ENCODE data around the gene TMEM18. TPM values are rescaled to one million over a fixed set of nuclear protein-coding genes. Genes with fewer than 3 reads are reported as not detected.

Gene TMEM18
- total RNA-seq, 1 donor from 2014 or later = 17.4 TPM

- DNase-seq = no peak
These were observed 4.7 kb downstream of the TMEM18 start for GRCh38 chr2:672606-672905.

DNA sequence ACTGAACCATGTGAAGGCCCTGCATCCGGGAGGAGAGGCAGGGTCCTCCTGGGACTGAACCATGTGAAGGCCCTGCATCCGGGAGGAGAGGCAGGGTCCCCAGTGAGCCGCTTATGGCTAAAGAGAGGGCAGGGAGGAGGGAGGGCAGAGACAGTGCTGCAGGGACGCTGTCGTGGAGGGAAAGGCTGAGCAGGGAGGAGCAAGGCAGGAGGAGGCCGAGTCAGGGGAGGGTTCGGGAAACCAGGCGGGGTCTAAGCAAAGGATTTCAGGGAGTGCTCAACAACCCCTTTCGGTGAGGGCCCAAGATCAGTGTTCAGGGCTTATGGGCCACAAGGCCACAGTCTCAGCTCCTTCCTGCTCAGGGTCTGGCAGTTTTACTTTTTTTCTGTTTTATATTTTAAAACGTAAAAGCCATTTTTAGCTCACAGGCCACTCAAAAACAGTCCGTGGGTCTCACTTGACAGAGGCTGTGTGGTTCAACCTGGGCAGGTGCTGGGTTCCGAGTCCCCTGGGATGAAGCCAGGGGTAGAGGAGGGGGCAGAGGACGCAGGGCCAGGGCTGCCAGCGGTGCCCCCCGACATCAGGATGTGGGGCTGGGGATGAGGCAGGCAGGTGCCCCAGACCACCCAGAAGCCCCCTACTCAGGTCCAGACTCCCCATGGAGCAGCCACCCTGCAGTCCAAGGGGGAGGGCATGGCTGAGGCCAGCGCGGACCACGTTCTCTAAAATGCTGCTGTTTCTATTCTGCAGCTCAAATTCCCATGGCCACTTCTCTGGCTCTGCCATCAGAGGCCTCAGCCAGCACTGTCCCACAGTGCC is 5.2 kb downstream of the TMEM18 start:
- no peak for DNase-seq

DNA sequence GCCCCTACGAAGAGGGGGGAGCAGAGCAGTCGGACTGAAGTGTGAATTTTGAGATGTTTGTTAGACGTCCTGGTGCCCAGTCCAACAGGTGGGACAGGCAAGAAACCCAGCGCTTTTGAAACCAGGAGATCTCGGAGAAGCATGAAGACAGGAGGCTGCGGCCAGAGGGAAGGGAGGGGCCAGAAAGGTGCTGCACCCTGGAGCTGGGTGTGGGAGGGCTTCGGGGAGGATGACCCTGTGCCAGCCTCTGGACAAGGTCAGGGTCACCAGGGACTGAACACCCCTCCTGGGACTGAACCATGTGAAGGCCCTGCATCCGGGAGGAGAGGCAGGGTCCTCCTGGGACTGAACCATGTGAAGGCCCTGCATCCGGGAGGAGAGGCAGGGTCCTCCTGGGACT is 6.1 kb downstream of the TMEM18 start:
- DNase-seq = no peak

DNA sequence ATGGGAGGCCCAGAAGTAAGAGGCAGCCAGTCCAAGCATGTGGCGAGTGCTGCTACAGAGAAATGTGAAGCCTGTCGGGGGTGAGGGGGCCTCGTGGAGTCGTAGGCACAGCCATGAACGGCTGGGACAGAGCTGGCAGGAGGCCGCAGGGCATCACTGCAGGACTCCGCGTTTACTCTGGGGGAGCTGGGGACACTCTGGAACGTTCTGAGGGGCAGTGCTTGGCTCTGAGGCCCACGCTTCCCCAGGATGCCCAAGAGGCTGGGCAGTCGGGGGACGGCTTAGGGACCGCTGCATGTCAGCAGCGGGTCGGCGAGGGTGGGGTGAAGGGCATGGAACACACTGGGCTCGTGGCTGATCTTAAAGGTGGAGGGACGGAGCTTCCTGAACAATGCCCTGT is 6.6 kb downstream of the TMEM18 start:
- no peak for DNase-seq

GRCh38 chr2:669323-669722 is 7.9 kb downstream of the TMEM18 start:
- no peak for DNase-seq

GRCh38 chr2:668000-668398 is 9.2 kb downstream of the TMEM18 start:
- no peak for DNase-seq

DNA sequence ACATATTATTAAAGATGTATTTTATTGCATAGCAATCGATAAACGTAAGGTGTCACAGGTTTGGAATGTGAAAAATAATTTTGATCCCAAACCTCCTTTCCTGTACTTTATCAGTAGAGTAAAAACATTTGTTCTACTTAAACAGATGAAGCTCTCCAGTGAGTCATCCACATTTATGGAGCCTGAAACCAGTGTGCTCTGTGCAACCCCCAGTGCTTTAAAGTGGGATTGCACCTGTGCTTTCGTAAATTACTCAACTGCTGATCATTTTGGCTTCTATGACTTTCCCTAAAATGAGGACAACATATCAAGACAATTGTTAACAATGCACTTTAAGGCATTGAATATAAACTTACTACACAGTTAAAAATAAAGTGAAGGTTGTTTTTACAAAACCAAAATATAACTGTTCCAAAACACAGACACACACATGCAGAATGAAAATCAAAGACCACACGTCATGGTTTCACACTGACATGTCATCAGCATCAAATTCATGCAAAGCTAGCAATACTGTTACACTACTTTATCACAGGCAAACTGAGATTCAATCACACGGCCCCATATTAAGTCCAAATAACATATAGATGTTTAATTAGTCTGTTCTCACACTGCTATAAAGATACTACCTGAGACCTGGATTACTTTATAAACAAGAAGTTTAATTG is 9.7 kb downstream of the TMEM18 start:
- no peak for DNase-seq

DNA sequence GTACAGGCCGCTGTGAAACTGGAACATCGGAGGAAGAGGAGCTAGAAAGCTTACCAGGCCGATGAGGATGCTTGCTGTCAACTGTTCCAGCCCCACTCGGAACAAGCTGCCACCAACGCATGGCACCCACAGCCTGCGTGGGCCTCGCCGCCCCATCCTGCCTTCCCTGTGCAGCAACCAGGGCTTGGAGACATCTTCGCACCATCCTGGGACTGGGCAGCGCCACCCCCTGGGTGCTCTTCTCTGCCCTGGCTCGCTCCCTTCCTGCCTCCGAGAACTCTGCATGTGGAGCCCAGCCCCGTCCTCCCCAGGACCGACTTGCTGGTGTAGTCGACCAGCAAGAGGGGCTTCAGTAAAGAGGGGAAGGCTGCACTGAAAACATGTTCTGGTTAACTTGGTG is 10.8 kb downstream of the TMEM18 start:
- DNase-seq = no peak

GRCh38 chr2:665340-666073 is 11.7 kb downstream of the TMEM18 start:
- DNase-seq = no peak

DNA sequence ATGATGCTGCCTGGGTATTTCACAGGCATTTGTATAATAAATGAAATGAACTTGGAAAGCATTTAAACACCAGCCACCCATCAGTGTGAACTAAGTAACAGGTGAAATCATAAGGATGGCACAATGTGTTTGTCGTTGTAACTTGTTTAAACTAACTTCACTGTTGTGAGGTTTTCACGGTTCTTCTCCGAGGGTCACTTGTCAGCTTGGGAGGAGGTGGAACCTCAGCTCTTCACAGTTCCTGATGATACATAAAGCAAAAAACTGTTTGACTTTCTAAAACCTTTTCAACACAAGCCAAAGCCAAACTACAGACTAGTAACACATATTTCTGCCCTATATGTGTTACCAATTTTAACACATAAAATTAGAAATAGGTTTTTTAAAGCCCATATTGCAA is 13.1 kb downstream of the TMEM18 start:
- no peak for DNase-seq

GRCh38 chr2:663221-663620 is 14.0 kb downstream of the TMEM18 start:
- DNase-seq = no peak

GRCh38 chr2:661360-661635 is 15.9 kb downstream of the TMEM18 start:
- no peak for DNase-seq

DNA sequence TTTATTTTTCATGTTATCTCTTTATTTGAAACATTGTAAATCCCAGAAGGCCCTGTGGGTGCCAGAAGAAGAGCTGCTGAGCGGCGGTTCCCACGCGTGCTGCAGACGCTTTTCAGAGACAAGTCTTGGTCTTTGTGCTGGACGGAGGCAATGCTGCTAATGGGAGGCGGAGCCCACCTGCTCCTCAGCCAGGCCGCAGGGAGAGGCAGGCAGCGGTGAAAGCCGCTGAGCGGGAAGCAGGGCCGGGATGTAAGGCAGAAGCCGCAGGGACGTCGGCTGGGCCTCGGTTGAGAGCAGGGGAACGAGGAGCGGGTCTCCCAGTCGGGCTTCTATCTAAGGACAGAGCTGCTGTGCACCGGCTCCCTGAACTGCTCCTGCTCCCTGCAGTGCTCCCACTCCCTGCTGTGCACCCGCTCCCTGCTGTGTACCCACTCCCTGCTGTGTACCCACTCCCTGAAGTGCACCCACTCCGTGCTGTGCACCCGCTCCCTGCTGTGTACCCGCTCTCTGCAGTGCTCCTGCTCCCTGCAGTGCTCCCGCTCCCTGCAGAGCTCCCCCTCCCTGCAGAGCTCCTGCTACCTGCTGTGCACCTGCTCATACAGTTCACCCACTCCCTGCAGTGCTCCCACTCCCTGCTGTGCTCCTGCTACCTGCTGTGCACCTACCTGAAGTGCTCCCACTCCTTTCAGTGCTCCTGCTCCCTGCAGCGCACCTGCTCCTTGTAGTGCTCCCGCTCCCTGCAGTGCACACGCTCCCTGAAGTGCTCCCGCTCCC is 16.4 kb downstream of the TMEM18 start:
- DNase-seq = no peak

DNA sequence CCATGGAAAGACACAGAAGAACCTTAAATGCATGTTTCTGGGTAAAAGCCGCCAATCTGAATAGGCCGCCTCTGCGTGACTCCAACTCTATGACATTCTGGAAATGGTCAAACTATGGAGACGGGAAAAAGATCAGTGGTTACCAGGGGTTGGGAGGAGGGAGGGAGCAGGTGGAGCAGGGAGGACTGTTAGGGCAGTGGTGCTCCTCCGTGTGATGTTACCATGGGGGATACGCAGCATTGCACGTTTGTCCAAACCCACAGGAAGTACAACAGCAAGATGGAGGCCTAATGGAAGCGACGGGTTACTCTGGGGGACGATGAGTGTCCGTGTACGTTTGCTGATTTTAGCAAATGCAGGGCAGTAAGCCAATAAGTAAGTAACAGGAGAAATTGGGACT is 17.2 kb downstream of the TMEM18 start:
- DNase-seq = no peak

DNA sequence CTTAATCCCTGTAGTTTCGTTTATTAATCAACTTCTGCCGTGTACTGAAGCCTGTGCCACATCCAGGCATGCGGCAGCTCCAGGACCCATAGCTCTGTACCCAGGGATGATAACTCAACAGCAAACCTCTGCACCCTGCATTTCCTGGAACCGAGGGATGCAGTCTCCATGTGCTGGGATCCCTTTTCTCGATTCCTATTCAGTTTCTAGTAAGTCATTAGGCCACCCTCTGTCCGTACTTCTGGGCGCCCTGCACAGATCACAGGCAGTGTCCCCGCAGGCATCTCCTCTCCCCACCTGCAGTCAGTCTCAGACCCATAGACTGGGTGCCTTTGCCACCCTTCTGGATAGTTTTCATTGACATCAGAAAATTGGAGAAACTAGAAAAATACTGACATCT is 18.8 kb downstream of the TMEM18 start:
- DNase-seq = no peak

DNA sequence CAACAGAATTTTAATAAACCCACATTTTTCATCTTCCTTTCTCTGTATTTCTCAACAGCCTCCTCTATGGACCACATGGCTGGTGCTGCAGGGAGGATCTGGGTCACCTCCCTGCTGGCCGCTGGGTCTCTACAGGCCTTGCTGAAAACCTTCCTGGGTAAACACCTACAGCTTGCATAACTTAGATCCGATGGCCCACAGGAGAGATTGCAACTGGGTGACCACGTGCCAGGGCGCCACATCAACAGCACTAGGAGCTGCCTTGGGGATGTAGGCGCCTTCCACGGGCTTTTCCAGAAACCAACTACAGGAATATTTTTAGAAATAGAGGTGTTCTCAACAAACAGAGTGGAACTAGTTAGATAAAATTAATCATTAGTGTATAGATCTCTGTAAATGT is 19.4 kb downstream of the TMEM18 start:
- DNase-seq = no peak

DNA sequence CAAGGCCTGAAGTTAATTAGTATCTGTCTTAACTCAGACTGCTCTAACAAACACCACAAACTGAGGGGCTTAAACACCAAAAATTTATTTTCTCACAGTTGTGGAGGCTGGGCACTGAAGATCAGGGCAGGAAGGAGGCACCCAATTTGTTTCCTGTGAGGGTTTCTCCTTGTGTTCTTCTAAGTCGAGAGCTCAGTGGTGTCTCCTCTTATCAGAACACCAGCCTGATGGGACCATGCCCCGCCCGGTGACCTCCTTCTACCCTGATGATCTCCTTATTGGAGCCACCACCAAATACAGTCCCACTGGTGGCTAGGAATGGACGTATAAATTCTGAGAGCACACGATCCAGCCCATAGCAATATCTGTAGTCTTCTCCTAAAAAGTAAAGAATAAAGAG is 20.5 kb downstream of the TMEM18 start:
- DNase-seq = no peak

GRCh38 chr2:655626-656025 is 21.6 kb downstream of the TMEM18 start:
- DNase-seq = no peak

DNA sequence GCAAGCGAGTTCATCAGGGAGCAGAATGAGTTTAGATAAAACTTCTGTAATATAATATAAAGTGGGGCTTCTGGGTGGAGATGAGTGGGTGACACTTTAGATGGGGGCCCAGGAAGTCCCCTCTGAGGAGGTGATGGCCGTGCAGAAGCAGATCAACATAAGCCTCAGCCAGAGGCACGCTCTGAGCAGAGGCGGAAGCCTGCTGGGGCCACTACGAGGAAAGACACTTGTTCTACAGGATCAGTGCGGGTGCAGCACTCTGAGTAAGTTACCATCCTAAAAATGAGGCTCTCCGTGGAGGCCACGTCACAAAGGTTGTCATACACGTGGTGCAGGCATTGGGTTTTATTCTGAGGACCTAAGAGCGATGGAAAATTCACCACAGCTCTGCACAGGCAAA is 22.3 kb downstream of the TMEM18 start:
- DNase-seq = no peak

DNA sequence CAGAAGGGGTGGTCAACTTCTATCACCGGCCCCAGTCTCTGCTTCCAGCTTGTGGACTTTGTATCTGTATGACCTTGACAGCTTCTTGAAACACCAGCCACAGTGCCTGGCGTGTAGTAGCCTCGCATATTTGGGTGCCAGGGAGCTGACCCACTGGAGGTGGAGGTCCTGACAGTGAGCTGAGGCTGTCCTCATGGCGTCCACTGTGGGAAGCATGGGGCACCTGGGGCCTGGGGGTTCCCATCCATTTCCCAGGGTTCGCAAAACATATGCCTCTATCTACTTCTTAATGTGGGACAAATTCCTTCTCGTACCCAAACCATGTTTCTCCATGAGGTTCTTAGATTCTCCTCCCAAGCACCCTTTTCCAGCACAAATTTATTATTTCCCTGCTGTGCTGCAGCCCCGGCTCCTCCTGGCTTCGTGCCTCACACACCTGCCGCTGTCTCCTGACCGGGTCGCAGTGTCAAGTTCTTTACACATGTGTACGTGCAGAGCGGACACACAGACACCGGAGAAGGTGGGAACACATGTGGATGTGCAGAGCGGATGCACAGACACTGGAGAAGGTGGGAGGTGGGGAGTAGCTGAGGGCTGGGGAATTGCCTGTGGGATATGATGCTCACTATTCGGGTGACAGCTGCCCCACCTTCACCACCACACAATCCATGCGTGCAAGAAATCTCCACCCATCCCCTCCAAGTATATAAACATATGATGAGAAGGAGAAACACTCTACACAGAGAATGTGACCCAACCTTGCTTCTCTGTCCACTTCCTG is 23.4 kb downstream of the TMEM18 start:
- DNase-seq = no peak

DNA sequence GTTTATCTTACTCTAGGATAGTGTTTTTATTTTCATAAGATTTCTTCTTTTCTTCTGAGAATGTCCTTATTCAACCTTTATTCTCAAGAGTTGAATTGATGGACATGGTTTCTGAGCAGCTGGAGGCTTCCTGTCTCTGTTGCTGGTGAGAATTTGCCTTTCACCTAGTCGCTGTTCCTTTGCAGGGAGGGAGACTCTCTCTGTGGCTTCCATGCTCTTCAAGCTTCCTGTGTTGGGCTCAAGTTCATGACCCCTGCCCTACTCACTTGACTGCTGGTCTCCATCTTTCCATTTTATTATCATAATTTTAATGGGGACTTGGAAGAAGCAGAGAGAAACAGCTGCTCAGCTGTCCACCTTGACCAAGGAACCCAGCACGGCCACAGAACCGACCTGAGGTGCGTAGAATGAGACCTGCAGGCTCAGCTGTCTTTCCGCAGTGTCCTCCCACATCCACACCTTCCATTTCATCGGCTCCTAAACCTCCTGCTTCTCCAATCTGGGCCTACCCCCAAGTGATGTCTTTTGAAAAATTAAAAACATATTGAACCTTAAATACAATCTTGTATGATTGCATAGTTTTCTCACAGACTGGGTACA is 24.2 kb downstream of the TMEM18 start:
- DNase-seq = no peak

GRCh38 chr2:651951-652373 is 25.2 kb downstream of the TMEM18 start:
- no peak for DNase-seq

Measured in skin of body (tissue), 2 donors.